BJ (cell line): ENCODE results near the gene GSTO1. TPM values are rescaled to one million over a fixed set of nuclear protein-coding genes. Genes with fewer than 3 reads are reported as not detected.

Experiments
- CTCF ChIA-PET: fragments of 350-600 bp; formaldehyde crosslinking; extraction: SDS; loops from one replicate; lab custom pipeline; 2021; ENCODE audit warnings: antibody characterized with exemption, inconsistent platforms; lab: Yijun Ruan, JAX
- POLR2A ChIA-PET: fragments of 300-600 bp; sonication (Branson Sonifier 250); formaldehyde crosslinking; extraction: SDS; loops from one replicate; lab custom pipeline; 2021; ENCODE audit warnings: antibody characterized with exemption; lab: Charles Lee
- DNase-seq: peaks from one replicate; pipeline ENCODE4 v3.0.0-alpha.2; 2011; ENCODE audit warnings: low read depth
- H3K27me3 ChIP-seq: 2 replicates; pipeline ENCODE4 v1.6.0; 2011; ENCODE audit warnings: low read length; ENCODE audit not compliant: control insufficient read depth, insufficient read depth
- H3K36me3 ChIP-seq: 2 replicates; pipeline ENCODE4 v1.5.1; 2011; ENCODE audit warnings: low read length; ENCODE audit not compliant: control insufficient read depth, insufficient read depth
- H3K4me3 ChIP-seq: 2 replicates; pipeline ENCODE4 v1.5.1; 2011; ENCODE audit warnings: low read depth, mild to moderate bottlenecking, control low read depth, low read length
- CTCF ChIP-seq: IDR thresholded peaks from 2 replicates; pipeline ENCODE4 v1.5.1; 2011; ENCODE audit warnings: low read depth, mild to moderate bottlenecking, control low read depth, inconsistent platforms, low read length, moderate library complexity; ENCODE audit not compliant: insufficient read depth
- polyA plus RNA-seq: library from polyadenylated mRNA; depleted of rRNA; stranded (reverse); fragments of >200 nt; gene quantifications from 2 replicates; pipeline ENCODE4 v1.2.3, GENCODE V29; 2011

The GSTO1 gene
- polyA plus RNA-seq, 1 experiment: 79.3 TPM

GRCh38 chr10:104250371-104250770, 4.3 kb upstream of the GSTO1 start:
- TF ChIP-seq CTCF: no peak
- no peak for DNase-seq
- H3K27me3 ChIP-seq: peaks cover 1% of the 10 kb centered on the region; the same call in 1 of the 2 replicates
- H3K36me3 ChIP-seq: no peaks in the 10 kb centered on the region
- no peak overlapping the region for H3K4me3 ChIP-seq
- POLR2A ChIA-PET: no interaction called here
- CTCF ChIA-PET: no interaction called here

- Histone ChIP-seq H3K4me3 (no peak overlapping the region), H3K27me3 (peaks cover 1% of the 10 kb centered on the region; the same call in 1 of the 2 replicates), H3K36me3 (no peaks in the 10 kb centered on the region)
- POLR2A ChIA-PET: no interaction called here
- DNase-seq: no peak
- no peak for TF ChIP-seq CTCF
- CTCF ChIA-PET: no interaction called here
These were observed 3.2 kb upstream of the GSTO1 start for GRCh38 chr10:104251443-104251842.

GRCh38 chr10:104252368-104252767, 2.3 kb upstream of the GSTO1 start:
- peaks cover 1% of the 10 kb centered on the region; the same call in 1 of the 2 replicates for H3K27me3 ChIP-seq
- ChIA-PET POLR2A (no interaction called here), CTCF (interaction anchor here (1.6 kb wide), 1 partner anchor 22 kb away, joined by 4 read pairs; no protein-coding TSS in a partner anchor)
- no peak for TF ChIP-seq CTCF
- no peak for DNase-seq
- H3K36me3 ChIP-seq: no peaks in the 10 kb centered on the region
- H3K4me3 ChIP-seq: no peak overlapping the region

GRCh38 chr10:104253106-104253505, 1.6 kb upstream of the GSTO1 start:
- peaks cover under 1% of the 10 kb centered on the region for H3K36me3 ChIP-seq
- CTCF ChIA-PET: interaction anchor here (1.6 kb wide), 1 partner anchor 22 kb away, joined by 4 read pairs; no protein-coding TSS in a partner anchor
- POLR2A ChIA-PET: no interaction called here
- H3K4me3 ChIP-seq: no peak overlapping the region
- H3K27me3 ChIP-seq: peaks cover 1% of the 10 kb centered on the region; the same call in 1 of the 2 replicates
- DNase-seq: no peak
- no peak for TF ChIP-seq CTCF

- Histone ChIP-seq H3K27me3 (peaks cover 1% of the 10 kb centered on the region; the same call in 1 of the 2 replicates), H3K4me3 (peak overlapping the region; percentile 85), H3K36me3 (peaks cover 5% of the 10 kb centered on the region)
- ChIA-PET POLR2A (interaction anchor here (0.6 kb wide), 1 partner anchor 16 kb away, joined by 8 read pairs; no protein-coding TSS in a partner anchor), CTCF (interaction anchor here (1.6 to 2.1 kb wide), 2 partner anchors 21 kb away, joined by 4 to 14 read pairs; no protein-coding TSS in a partner anchor)
- DNase-seq: no peak
- no peak for TF ChIP-seq CTCF
These were observed 884 bp upstream of the GSTO1 start for GRCh38 chr10:104253606-104254410.
